Measurements from ENCODE around the gene CLIP4.

GRCh38 chr2:29105375-29105774, 9.8 kb upstream of the CLIP4 start:
- no peak for TF ChIP-seq PATZ1 (CRISPR knock-in tag; IDR thresholded peaks at IDR 0.05; ENCODE audit: borderline replicate concordance)
- no peak for TF ChIP-seq RARB (CRISPR knock-in tag; IDR thresholded peaks at IDR 0.05)
- TF ChIP-seq CSDC2 (CRISPR knock-in tag; IDR thresholded peaks at IDR 0.05): no peak
- TF ChIP-seq PPARA (CRISPR knock-in tag; IDR thresholded peaks at IDR 0.05; ENCODE audit: borderline replicate concordance): no peak
- TF ChIP-seq OSR1 (CRISPR knock-in tag; IDR thresholded peaks at IDR 0.05): no peak
- TF ChIP-seq ZFP3 (CRISPR knock-in tag; IDR thresholded peaks at IDR 0.05): no peak
- TF ChIP-seq POU6F1 (CRISPR knock-in tag; IDR thresholded peaks at IDR 0.05; ENCODE audit: borderline replicate concordance, low read depth): no peak
- TF ChIP-seq ISL1 (CRISPR knock-in tag; IDR thresholded peaks at IDR 0.05): no peak
- TF ChIP-seq ZFP30 (CRISPR knock-in tag; IDR thresholded peaks at IDR 0.05): no peak
- TF ChIP-seq ZC3H10 (CRISPR knock-in tag; IDR thresholded peaks at IDR 0.05): no peak
- TF ChIP-seq BACH2 (CRISPR knock-in tag; IDR thresholded peaks at IDR 0.05; ENCODE audit: borderline replicate concordance): no peak
- no peak for TF ChIP-seq CSRNP3 (CRISPR knock-in tag; IDR thresholded peaks at IDR 0.05)
- no peak for TF ChIP-seq ARNTL (CRISPR knock-in tag; IDR thresholded peaks at IDR 0.05; ENCODE audit: borderline replicate concordance, low read depth)
- TF ChIP-seq ZNF8 (CRISPR knock-in tag; IDR thresholded peaks at IDR 0.05): no peak

All from SK-N-SH treated with all-trans-retinoic acid at 6 μM for 48 hours (cell line).